Activated CD8-positive, alpha-beta T cell treated with anti-CD3 and anti-CD28 coated beads for 36 hours (primary cell): ENCODE results near the gene TLE1. TPM values are rescaled to one million over a fixed set of nuclear protein-coding genes. Genes with fewer than 3 reads are reported as not detected.

Experiments
- ATAC-seq: fragments of 200-7000 bp; cut with Tn5 transposase; one replicate; pipeline ENCODE4 v1.10.0; 2021; ENCODE audit warnings: mild to moderate bottlenecking, moderate library complexity
- CTCF ChIA-PET: fragments of 350-600 bp; sonication (Branson Sonifier 250); formaldehyde crosslinking; loops from one replicate; lab custom pipeline; 2021; ENCODE audit warnings: antibody characterized with exemption; lab: Charles Lee
- POLR2A ChIA-PET: fragments of 350-600 bp; sonication (Branson Sonifier 250); formaldehyde crosslinking; loops from one replicate; lab custom pipeline; 2021; ENCODE audit warnings: antibody characterized with exemption; lab: Charles Lee
- DNase-seq: peaks from one replicate; pipeline ENCODE4 v3.0.0-alpha.2; 2020
- H3K27ac Mint-ChIP-seq: one replicate; pipeline ENCODE4 v1.8.0; 2021; ENCODE audit warnings: mild to moderate bottlenecking, mixed read lengths
- H3K27me3 Mint-ChIP-seq: one replicate; pipeline ENCODE4 v1.8.0; 2021; ENCODE audit warnings: mixed read lengths
- H3K36me3 Mint-ChIP-seq: one replicate; pipeline ENCODE4 v1.8.0; 2021; ENCODE audit warnings: low read depth, mixed read lengths
- H3K4me1 Mint-ChIP-seq: one replicate; pipeline ENCODE4 v1.8.0; 2021; ENCODE audit warnings: low read depth, mixed read lengths
- H3K4me3 Mint-ChIP-seq: one replicate; pipeline ENCODE4 v1.8.0; 2021; ENCODE audit warnings: mild to moderate bottlenecking, moderate library complexity, mixed read lengths
- H3K9me3 Mint-ChIP-seq: one replicate; pipeline ENCODE4 v1.8.0; 2021; ENCODE audit warnings: mixed read lengths
- CTCF ChIP-seq: fragments of 200-600 bp; IDR thresholded peaks from one replicate; pipeline ENCODE4 v1.8.0; 2022; ENCODE audit warnings: antibody characterized with exemption, mild to moderate bottlenecking
- intact Hi-C: fragments of 100-400 bp; cut with micrococcal nuclease; formaldehyde crosslinking; loops from one replicate; pipeline ENCODE4 v1.10.0; 2022
- total RNA-seq, 2 experiments: library from RNA; stranded (reverse); gene quantifications; one replicate each; pipeline ENCODE4 v1.2.3, GENCODE V29; 2021

Gene TLE1
- total RNA-seq, 2 experiments from 2014 or later, result 0.20 to 0.29 TPM

GRCh38 chr9:81599837-81600236 is 89.5 kb downstream of the TLE1 start:
- Mint-ChIP-seq H3K27ac (no peak overlapping the region), H3K4me3 (no peak overlapping the region), H3K4me1 (peaks cover 12% of the 10 kb centered on the region), H3K27me3 (peaks cover 10% of the 10 kb centered on the region), H3K9me3 (no peaks in the 10 kb centered on the region), H3K36me3 (no peaks in the 10 kb centered on the region)
- no peak for ATAC-seq
- intact Hi-C loops, result no loop called here
- no peak for DNase-seq
- TF ChIP-seq CTCF, result no peak
- ChIA-PET CTCF (no interaction called here), POLR2A (no interaction called here)

DNA sequence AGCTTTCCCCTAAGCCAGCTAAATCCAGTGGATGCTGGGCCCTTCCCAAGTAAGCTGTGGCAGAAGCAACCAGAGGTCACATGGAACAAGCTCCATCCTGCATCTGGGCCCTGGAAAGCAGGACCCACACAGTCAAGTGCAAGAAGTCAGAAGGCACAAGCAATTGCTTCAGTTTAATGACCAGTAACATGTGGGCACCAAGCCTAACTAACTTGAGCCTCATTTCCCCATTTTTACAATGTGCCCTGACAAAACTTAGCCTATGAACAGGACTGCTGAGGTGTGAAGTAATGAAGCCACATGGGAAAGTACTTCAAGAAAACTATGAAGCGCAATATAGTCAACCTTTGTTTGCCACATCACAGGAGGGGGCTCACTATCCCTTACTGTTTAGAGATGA is 90.5 kb downstream of the TLE1 start:
- Mint-ChIP-seq H3K4me1 (peaks cover 12% of the 10 kb centered on the region), H3K36me3 (no peaks in the 10 kb centered on the region), H3K4me3 (no peak overlapping the region), H3K27ac (no peak overlapping the region), H3K27me3 (peaks cover 10% of the 10 kb centered on the region), H3K9me3 (no peaks in the 10 kb centered on the region)
- ATAC-seq, result no peak
- intact Hi-C loops, result no loop called here
- no peak for DNase-seq
- TF ChIP-seq CTCF, result no peak
- ChIA-PET POLR2A (no interaction called here), CTCF (interaction anchor here (0.9 kb wide), 2 partner anchors 9 to 88 kb away, joined by 3 read pairs; no protein-coding TSS in a partner anchor)

DNA sequence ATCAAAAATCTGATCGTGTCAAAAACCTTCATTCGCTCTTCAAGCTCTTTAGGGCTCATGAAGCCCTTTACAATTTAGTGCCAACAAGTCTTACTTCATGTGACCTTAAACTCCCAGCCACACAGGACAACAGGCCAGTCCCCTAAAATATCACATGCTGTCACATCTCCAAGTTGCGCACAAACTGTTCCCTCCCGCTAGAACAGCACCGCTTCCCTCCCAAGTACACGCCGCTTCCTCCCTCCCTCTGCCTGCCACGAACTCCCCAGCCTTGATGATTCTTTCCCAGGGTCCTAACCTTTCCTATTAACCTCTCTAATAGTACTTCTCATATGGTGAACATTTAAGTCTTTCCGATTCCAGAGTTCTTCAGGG is 91.2 kb downstream of the TLE1 start:
- CTCF ChIA-PET, result interaction anchor here (0.9 kb wide), 2 partner anchors 10 to 88 kb away, joined by 3 read pairs; no protein-coding TSS in a partner anchor
- Mint-ChIP-seq H3K4me1 (peaks cover 12% of the 10 kb centered on the region), H3K4me3 (no peak overlapping the region), H3K27ac (no peak overlapping the region), H3K9me3 (no peaks in the 10 kb centered on the region), H3K27me3 (peaks cover 10% of the 10 kb centered on the region), H3K36me3 (no peaks in the 10 kb centered on the region)
- ATAC-seq, result no peak
- POLR2A ChIA-PET, result no interaction called here
- no peak for DNase-seq
- intact Hi-C loops, result no loop called here
- TF ChIP-seq CTCF, result no peak

DNA sequence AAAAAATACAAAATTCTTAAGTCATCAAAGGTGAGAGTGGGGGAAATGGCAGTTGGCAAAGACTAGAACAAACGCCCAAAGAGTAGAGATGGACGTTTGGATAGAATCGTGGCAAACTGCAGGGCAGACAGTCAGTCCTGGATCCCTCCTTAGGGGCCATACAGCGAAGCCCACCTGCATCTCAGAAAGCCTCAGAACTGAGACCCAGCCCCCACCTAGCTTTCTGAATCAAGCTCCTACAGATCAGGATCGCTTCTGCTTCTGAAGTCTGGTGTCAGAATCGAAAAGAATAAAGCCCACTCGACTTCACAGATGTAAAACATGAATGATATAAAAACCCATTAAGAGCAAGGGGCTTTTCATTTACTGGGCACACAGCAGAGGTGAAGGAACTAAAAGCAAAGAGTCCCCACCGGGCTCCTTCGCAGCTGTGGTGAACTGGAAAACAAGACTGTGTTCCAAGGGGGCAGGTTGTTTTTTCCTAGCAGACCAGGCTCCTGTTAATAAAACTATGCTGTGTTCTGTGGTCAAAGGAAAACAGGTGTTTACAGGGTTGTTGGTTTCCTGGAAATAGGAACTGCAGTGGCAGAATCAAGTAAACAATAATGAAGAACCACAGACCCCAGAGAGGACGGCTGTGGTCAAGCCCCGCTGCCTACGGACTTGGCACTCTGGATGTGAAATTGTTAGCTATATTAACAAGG is 91.8 kb downstream of the TLE1 start:
- no peak for DNase-seq
- Mint-ChIP-seq H3K4me3 (no peak overlapping the region), H3K27me3 (peaks cover 13% of the 10 kb centered on the region), H3K36me3 (no peaks in the 10 kb centered on the region), H3K4me1 (peaks cover 12% of the 10 kb centered on the region), H3K9me3 (no peaks in the 10 kb centered on the region), H3K27ac (no peak overlapping the region)
- POLR2A ChIA-PET, result no interaction called here
- TF ChIP-seq CTCF, result no peak
- no peak for ATAC-seq
- intact Hi-C loops, result no loop called here
- CTCF ChIA-PET, result no interaction called here

DNA sequence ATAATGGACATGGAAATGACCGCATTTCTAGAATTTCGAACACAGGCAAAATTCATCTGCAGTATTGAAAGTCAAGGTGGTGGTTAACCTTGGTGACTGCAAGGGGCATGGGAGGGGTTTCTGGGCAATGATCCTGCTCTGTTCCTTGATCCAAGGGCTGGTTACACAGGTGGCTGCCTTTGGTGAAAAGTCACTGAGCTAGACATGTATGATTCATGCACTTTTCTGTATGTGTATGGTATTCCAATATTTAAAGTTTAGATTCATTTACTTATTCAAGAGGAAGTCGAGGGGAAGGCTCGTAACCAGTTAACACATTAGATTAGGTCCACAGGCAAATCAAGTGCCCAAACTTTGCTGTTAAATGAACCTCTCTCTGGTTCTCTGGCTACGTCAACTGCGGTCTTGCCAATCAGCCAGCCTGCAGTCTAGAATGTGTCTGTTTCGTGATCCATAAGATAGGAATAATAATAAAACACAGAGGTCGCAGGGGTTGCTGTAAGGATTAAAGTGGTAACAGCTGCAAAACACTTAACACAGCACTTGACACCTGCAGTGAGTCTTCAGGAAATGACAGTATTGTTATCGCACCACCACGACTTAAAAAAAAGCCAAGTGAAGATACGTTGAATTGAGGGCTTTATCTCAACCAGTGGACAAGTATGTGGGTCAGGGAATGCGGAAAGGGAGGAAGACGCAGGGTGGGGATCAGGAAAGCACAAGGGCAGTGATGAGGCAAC is 92.5 kb downstream of the TLE1 start:
- H3K9me3 Mint-ChIP-seq, result no peaks in the 10 kb centered on the region
- DNase-seq, result no peak
- no peak for TF ChIP-seq CTCF
- H3K4me3 Mint-ChIP-seq, result no peak overlapping the region
- POLR2A ChIA-PET, result no interaction called here
- H3K4me1 Mint-ChIP-seq, result peaks cover 12% of the 10 kb centered on the region
- intact Hi-C loops, result no loop called here
- H3K27ac Mint-ChIP-seq, result no peak overlapping the region
- peak; percentile 34 for ATAC-seq
- CTCF ChIA-PET, result no interaction called here
- H3K27me3 Mint-ChIP-seq, result peaks cover 13% of the 10 kb centered on the region
- no peaks in the 10 kb centered on the region for H3K36me3 Mint-ChIP-seq
